Ascending aorta (tissue), 2 donors: Measurements from ENCODE around the gene SEMA4A. TPM values are rescaled to one million over a fixed set of nuclear protein-coding genes. Genes with fewer than 3 reads are reported as not detected.

Experiments
- DNase-seq, 2 donors: peaks; one replicate each; pipeline ENCODE4 v3.0.0-alpha.2; 2019; ENCODE audit warnings: low spot score in 2 of 2
- H3K27ac ChIP-seq, 2 donors: fragments of 200-600 bp; sonication (generic); one replicate each; pipeline ENCODE4 v1.5.1; 2016 to 2017; ENCODE audit warnings: mild to moderate bottlenecking in 1 of 2
- H3K27me3 ChIP-seq: fragments of 200-600 bp; sonication (generic); one replicate; pipeline ENCODE4 v1.5.1; 2017
- H3K36me3 ChIP-seq, 2 donors: fragments of 200-600 bp; sonication (generic); one replicate each; pipeline ENCODE4 v1.5.1; 2016
- H3K4me1 ChIP-seq, 2 donors: fragments of 200-600 bp; sonication (generic); one replicate each; pipeline ENCODE4 v1.5.1; 2016 to 2017; ENCODE audit warnings: mild to moderate bottlenecking in 1 of 2
- H3K4me3 ChIP-seq, 2 donors: fragments of 200-600 bp; sonication (generic); one replicate each; pipeline ENCODE4 v1.5.1; 2016 to 2017; ENCODE audit warnings: mild to moderate bottlenecking in 1 of 2
- H3K9me3 ChIP-seq, 2 donors: fragments of 200-600 bp; sonication (generic); one replicate each; pipeline ENCODE4 v1.5.1; 2016
- CTCF ChIP-seq, 3 experiments: fragments of 200-600 bp in 2 of 3; fragments of 450-650 bp in 1 of 3; sonication (generic) in 2 of 3; IDR thresholded peaks; one replicate each; pipeline ENCODE4 v1.5.1; 2016 to 2019; ENCODE audit warnings: antibody characterized with exemption in 3 of 3, mild to moderate bottlenecking in 1 of 3, moderate library complexity in 1 of 3
- intact Hi-C: fragments of 100-400 bp; cut with DNase I; formaldehyde crosslinking; loops from one replicate; pipeline ENCODE4 v1.15.1; 2023
- total RNA-seq: library from RNA; depleted of rRNA; stranded (reverse); fragments of >200 nt; gene quantifications from one replicate; pipeline ENCODE4 v1.1.0, GENCODE V29; 2016

Gene SEMA4A
- total RNA-seq, 1 donor from 2014 or later: 0.64 TPM

DNA sequence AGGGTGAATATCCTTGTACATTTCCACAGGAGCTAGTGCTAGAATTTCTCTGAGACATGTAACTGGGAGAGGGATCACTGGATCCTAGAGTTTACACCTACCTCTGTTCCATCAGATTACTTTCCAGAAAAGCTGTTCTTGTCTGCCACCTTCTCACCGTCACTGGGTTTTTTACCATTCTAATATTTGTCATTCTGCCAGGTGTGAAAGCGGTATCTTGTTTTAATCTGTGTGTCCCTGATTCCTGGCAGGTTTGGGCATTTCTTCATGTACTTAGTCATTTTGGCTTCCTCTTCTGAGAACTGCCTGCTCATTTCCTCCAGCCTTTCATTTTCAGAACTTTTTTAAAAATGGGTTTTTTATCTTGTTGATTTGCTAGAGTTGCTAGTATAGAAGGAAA, 64.5 kb downstream of the SEMA4A start:
- Histone ChIP-seq H3K27ac (peak overlapping the region; percentile 39 to 72), H3K4me1 (peaks cover 5 to 21% of the 10 kb centered on the region in 2 donors), H3K36me3 (peaks cover 18 to 23% of the 10 kb centered on the region in 2 donors), H3K9me3 (no peaks in the 10 kb centered on the region), H3K27me3 (no peaks in the 10 kb centered on the region), H3K4me3 (no peak overlapping the region)
- no peak for TF ChIP-seq CTCF (IDR thresholded peaks at IDR 0.05)
- no peak for DNase-seq
- intact Hi-C loops: no loop called here

DNA sequence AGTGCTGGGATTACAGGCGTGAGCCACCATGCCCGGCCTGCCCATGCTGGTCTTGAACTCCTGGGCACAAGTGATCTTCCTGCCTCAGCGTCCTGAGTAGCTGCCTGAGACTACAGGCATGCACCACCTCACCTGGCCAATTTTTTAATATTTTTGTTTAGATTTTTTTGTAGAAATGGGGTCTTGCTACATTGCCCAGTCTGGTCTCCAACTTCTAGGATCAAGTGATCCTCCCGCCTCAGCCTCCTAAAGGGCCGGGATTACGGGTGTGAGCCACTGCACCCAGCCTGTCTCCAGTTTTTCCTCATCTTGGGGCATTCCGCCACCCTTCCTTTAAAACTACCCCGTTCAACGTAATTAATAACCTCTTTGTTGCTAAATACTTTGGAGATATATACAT, 66.8 kb downstream of the SEMA4A start:
- H3K4me3 ChIP-seq: no peak overlapping the region
- no peak for TF ChIP-seq CTCF (IDR thresholded peaks at IDR 0.05)
- no peaks in the 10 kb centered on the region for H3K27me3 ChIP-seq
- H3K9me3 ChIP-seq: no peaks in the 10 kb centered on the region
- peaks cover 26 to 35% of the 10 kb centered on the region in 2 donors for H3K36me3 ChIP-seq
- H3K27ac ChIP-seq: no peak overlapping the region
- no peak for DNase-seq
- peaks cover 0 to 7% of the 10 kb centered on the region in 2 donors for H3K4me1 ChIP-seq
- intact Hi-C loops: no loop called here

- Histone ChIP-seq H3K9me3 (no peaks in the 10 kb centered on the region), H3K36me3 (peaks cover 26 to 40% of the 10 kb centered on the region in 2 donors), H3K27me3 (no peaks in the 10 kb centered on the region), H3K27ac (no peak overlapping the region), H3K4me3 (no peak overlapping the region), H3K4me1 (peaks cover 0 to 7% of the 10 kb centered on the region in 2 donors)
- intact Hi-C loops: no loop called here
- TF ChIP-seq CTCF (IDR thresholded peaks at IDR 0.05): no peak
- DNase-seq: no peak
Observed at GRCh38 chr1:156221986-156222692, 68.8 kb downstream of the SEMA4A start.

- no peak for TF ChIP-seq CTCF (IDR thresholded peaks at IDR 0.05)
- no peak for DNase-seq
- peaks cover 35 to 36% of the 10 kb centered on the region in 2 donors for H3K36me3 ChIP-seq
Observed at GRCh38 chr1:156225677-156226014, 72.3 kb downstream of the SEMA4A start.

DNA sequence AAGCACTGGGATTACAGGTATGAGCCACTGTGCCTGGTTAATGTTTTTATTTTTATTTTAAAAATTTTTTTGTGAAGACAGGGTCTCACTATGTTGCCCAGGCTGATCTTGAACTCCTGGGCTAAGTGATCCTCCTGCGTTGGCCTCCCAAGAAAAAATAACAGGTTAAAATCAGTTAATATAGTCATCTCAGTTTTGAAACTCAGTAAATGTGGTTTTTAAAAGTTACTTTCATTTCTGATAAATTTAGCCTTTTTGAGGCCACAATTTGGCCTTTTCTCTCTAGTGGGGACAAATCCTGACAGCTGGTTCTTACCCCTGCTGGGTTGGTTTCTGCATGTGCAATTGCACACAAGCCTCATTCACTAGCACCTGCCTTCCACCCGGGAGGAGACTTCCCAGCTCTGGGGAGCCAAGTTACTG, 72.7 kb downstream of the SEMA4A start:
- no peaks in the 10 kb centered on the region for H3K9me3 ChIP-seq
- peaks cover 30 to 31% of the 10 kb centered on the region in 2 donors for H3K36me3 ChIP-seq
- no peaks in the 10 kb centered on the region for H3K27me3 ChIP-seq
- no peak overlapping the region for H3K4me3 ChIP-seq
- intact Hi-C loops: no loop called here
- DNase-seq: no peak
- no peak overlapping the region for H3K27ac ChIP-seq
- no peak for TF ChIP-seq CTCF (IDR thresholded peaks at IDR 0.05)
- H3K4me1 ChIP-seq: no peaks in the 10 kb centered on the region

More at GRCh38 chr1:156225677-156226014, 72.3 kb downstream of the SEMA4A start:
- intact Hi-C loops: loop anchor here (1.0 to 2.0 kb wide), 2 partner anchors 79 to 135 kb away; no protein-coding TSS in a partner anchor
- no peaks in the 10 kb centered on the region for H3K9me3 ChIP-seq
- H3K27ac ChIP-seq: no peak overlapping the region
- no peaks in the 10 kb centered on the region for H3K27me3 ChIP-seq
- no peak overlapping the region for H3K4me3 ChIP-seq
- H3K4me1 ChIP-seq: no peaks in the 10 kb centered on the region
